SK-MEL-5 (cell line): ENCODE measurements around the gene PIMREG. TPM values are rescaled to one million over a fixed set of nuclear protein-coding genes. Genes with fewer than 3 reads are reported as not detected.

Source experiments
- total RNA-seq: library from RNA; depleted of rRNA; stranded (reverse); fragments of >200 nt; shearing (Covaris generic); gene quantifications from 2 replicates; pipeline ENCODE4 v1.2.3, GENCODE V29; 2014; rRNA removed

PIMREG gene
- total RNA-seq, 1 experiment from 2014 or later = 24.6 TPM

Other genes with a start within 250 kb of the PIMREG start
- gene AIPL1, start 9.3 kb upstream of the PIMREG start, total RNA-seq = not detected in 2 replicates
- gene PITPNM3, start 112.1 kb downstream of the PIMREG start, total RNA-seq = 0.05 and 0.11 TPM in 2 replicates
- 12.0 and 14.9 TPM in 2 replicates for gene KIAA0753, start 196.3 kb downstream of the PIMREG start, total RNA-seq
- gene TXNDC17, start 196.6 kb downstream of the PIMREG start, total RNA-seq = 136 and 201 TPM in 2 replicates
- 29.2 and 36.0 TPM in 2 replicates for gene MED31, start 207.2 kb downstream of the PIMREG start, total RNA-seq
- 1.2 and 1.5 TPM in 2 replicates for gene C17orf100, start 207.3 kb downstream of the PIMREG start, total RNA-seq